Ecto neural progenitor cell (in vitro differentiated cells): ENCODE measurements around the gene TERB1.
A peak's percentile ranks its signal among the peaks of the same experiment; 100 is the strongest.

Experiments
- DNase-seq: peaks from one replicate; pipeline ENCODE4 v3.0.0-alpha.2; 2018; ENCODE audit warnings: low spot score

TERB1 gene

GRCh38 chr16:66801320-66802105 is at the start of gene TERB1:
TERB1 (minus strand) TSS chr16:66801584; CDS start chr16:66796798, 4,786 bp downstream.
- DNase-seq, result no peak

- no peak for DNase-seq
Measured at GRCh38 chr16:66850115-66850815, 48.9 kb upstream of the TERB1 start.

- no peak for DNase-seq
Measured at GRCh38 chr16:66849549-66849948, 48.2 kb upstream of the TERB1 start.

GRCh38 chr16:66849021-66849420 is 47.6 kb upstream of the TERB1 start:
- DNase-seq, result no peak

GRCh38 chr16:66848172-66848571 is 46.8 kb upstream of the TERB1 start:
- DNase-seq, result no peak

- DNase-seq, result no peak
Measured at GRCh38 chr16:66847533-66848067, 46.2 kb upstream of the TERB1 start.

- no peak for DNase-seq
Measured at GRCh38 chr16:66846831-66847230, 45.4 kb upstream of the TERB1 start.

- DNase-seq, result no peak
Measured at GRCh38 chr16:66846266-66846665, 44.9 kb upstream of the TERB1 start.

GRCh38 chr16:66845791-66846221 is 44.4 kb upstream of the TERB1 start:
- DNase-seq, result no peak

- no peak for DNase-seq
Measured at GRCh38 chr16:66845080-66845410, 43.7 kb upstream of the TERB1 start.

- DNase-seq, result peak; percentile 59
Measured at GRCh38 chr16:66844342-66845079, 43.1 kb upstream of the TERB1 start, which contains the start of gene CA7. CA7 (plus strand) TSS chr16:66844414; CDS start chr16:66844488, 74 bp downstream.

- DNase-seq, result no peak
Measured at GRCh38 chr16:66844009-66844341, 42.6 kb upstream of the TERB1 start.

GRCh38 chr16:66843191-66843590 is 41.8 kb upstream of the TERB1 start:
- no peak for DNase-seq

GRCh38 chr16:66842765-66843164 is 41.4 kb upstream of the TERB1 start:
- no peak for DNase-seq

- no peak for DNase-seq
Measured at GRCh38 chr16:66841366-66841765, 40.0 kb upstream of the TERB1 start.

GRCh38 chr16:66840883-66841282 is 39.5 kb upstream of the TERB1 start:
- DNase-seq, result no peak

GRCh38 chr16:66834746-66835145 is 33.4 kb upstream of the TERB1 start:
- no peak for DNase-seq

- DNase-seq, result no peak
Measured at GRCh38 chr16:66832661-66833305, 31.4 kb upstream of the TERB1 start.

GRCh38 chr16:66832190-66832589 is 30.8 kb upstream of the TERB1 start:
- DNase-seq, result no peak

GRCh38 chr16:66830422-66831404 is 29.3 kb upstream of the TERB1 start, which contains the start of gene NAE1:
NAE1 (minus strand) TSS chr16:66830976; CDS start chr16:66830899, 77 bp downstream.
- peak; percentile 95 for DNase-seq

- DNase-seq, result no peak
Measured at GRCh38 chr16:66824006-66824405, 22.6 kb upstream of the TERB1 start.
